GM21786 (cell line): Measurements from ENCODE around the gene EVC.

Experiments used
- ATAC-seq: cut with Tn5 transposase; IDR thresholded peaks from one replicate; pipeline ENCODE4 v1.9.1; 2021; ENCODE audit not compliant: unreplicated experiment

The EVC gene

DNA sequence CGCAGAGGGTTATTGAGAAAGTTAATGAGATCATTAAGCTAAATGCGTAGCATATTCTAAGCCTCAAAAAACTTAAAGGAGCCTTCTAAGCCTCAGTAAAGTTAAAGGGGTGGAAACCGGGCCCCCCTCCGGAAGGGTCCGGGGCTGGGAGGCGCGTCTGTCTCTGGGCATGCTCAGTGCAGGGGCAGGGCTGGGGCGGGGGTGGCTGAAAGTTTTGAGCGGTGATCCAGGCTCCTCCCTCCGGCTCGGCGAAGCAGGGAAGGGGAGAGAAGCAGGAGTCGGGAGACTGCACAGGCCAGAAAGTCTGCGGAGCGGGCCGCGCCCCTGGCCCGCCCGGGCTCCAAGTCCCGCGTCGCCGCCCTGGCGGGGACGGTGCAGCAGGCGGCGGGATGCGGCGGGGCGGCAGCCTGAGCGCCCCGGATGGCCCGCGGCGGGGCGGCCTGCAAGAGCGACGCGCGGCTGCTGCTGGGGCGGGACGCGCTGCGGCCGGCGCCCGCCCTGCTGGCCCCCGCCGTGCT is at the start of gene EVC:
TSS of gene EVC (plus strand) at position 241 of the 518 bp plus-strand sequence. CDS start at position 421, 180 bp downstream.
- ATAC-seq = no peak

DNA sequence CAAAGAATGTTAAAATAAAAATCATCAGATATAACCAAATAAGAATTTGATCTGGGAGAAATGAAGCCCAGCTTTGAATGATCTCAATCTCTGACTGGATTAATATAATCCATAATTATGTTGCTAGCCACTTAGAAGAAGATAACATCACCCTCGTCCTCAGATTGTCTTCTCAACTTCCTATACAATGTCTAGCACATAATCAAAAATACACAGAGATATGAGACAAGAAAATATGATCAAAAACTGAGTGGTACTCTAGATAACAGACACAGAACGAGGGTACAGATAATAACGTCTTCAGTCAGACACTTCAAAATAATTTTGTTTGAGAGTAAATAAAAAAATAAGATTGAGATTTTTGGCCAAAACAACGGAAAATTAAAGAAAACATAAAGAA is 49.8 kb upstream of the EVC start:
- ATAC-seq = no peak

DNA sequence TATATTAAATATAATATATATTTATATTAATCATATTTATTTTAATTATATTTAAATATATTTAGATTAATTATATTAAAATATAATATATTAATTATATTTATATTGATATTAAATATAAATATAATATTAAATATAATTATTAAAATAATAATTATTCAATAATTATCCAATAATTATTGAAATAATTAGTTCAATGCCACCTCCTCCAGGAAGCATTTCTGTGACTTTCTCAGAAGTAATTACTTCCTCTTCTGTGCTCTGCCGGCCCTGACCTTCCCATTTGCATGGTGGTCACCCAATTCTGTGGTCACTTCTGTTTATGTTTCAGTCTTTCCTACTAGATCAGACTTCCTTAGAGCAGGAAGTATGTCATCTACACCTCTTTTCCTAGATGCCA is 48.4 kb upstream of the EVC start:
- no peak for ATAC-seq

DNA sequence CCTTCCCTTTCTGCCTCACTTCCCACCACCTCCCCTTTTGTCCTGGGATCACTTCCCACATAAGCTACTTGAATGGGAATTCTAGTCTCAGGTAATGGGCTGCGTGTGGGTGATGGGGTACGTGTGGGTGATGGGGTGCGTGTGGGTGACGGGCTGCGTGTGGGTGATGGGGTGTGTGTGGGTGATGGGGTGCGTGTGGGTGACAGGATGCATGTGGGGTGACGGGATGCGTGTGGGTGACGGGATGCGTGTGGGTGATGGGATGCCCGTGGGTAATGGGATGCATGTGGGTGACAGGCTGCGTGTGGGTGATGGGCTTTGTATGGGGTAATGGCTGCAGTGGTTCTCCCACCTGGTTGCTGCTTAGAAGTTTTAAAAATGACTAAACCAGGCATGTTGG is 46.2 kb upstream of the EVC start:
- no peak for ATAC-seq

DNA sequence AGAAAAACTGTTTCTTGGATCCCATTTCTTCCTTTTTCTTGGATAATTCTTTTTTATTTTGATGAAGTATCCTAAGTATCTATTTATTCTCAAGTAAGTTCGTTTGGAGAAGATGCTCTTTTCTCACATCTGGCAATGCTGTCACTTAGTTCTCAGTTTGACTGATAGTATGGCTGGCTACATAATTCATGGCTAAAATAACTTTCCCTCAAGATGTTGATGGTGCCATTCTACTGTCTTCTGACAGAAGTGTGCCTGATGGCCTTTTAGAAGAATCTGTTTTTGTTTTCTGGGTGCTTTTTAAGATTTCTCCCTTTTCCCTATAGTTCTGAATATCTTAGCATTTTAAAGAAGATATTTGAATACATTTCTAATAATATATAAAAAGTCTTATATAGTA is 44.3 kb upstream of the EVC start:
- no peak for ATAC-seq

DNA sequence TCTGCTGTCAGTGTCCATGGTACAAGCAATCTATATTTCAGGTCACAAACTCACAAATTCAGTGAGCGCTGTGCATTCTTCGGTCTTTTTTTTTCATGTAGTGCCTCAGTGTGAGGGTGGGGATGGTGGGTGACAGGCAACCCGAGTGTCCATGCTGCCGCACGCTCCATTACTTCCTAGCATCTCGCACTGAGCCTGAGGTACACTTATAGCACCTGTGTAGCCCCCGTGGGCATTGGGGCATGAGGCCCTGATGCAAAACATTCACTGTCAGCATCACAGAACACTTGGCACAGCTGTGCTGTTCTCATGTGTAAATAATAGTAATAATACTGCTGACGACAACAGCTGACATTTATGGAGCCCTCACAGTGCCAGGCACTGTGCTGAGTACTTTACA is 34.2 kb upstream of the EVC start:
- no peak for ATAC-seq

DNA sequence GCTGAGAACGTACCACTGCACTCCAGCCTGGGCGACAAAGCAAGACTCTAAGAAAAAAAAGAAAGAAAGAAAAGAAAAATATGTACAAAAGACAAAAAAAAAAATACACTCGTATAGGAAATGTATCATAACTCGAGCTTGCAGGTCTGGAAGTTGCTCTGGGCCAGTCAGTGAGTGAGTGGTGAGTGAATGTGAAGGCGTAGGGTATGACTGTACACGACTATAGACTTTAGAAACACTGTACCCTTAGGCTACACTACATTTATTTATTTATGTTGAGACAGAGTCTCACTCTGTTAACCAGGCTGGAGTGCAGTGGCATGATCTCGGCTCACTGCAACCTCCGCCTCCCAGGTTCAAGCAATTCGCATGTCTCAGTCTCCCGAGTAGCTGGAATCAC is 32.0 kb upstream of the EVC start:
- no peak for ATAC-seq

DNA sequence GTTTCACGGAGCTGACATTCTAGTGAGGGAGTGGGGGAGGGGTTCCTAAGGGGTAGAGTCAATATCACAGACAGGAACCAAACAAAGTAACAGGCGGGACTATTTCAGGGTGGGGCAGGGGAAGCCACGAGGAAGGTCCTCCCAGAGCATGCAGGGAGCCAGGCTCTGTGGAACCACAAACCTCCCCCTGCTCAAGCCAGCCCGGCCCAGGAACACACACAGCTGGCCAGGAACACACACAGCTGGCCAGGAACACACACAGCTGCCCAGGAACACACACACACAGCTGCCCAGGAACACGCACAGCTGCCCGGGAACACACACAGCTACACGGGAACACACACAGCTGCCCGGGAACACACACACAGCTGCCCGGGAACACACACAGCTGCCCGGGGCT is 27.4 kb upstream of the EVC start:
- ATAC-seq = no peak

DNA sequence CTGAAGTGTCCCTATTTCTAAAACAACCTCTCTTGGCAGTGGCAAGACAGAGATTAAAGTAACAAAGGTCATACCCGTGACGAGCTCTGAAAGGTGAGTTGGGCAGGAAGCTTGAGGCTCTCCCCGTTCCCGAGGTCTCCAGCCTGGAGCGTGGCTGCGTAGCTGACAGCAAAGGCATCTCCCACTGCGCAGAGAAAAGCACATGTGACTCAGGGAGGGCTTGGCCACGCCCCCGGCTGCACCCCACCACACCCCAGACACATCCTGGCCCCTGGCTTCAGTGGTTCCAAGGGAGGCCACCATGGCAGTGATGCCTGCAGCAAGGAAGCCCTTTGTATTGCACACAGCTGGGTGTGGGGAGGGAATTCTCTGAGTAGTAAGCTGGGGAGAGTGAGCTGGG is 25.7 kb upstream of the EVC start:
- no peak for ATAC-seq

DNA sequence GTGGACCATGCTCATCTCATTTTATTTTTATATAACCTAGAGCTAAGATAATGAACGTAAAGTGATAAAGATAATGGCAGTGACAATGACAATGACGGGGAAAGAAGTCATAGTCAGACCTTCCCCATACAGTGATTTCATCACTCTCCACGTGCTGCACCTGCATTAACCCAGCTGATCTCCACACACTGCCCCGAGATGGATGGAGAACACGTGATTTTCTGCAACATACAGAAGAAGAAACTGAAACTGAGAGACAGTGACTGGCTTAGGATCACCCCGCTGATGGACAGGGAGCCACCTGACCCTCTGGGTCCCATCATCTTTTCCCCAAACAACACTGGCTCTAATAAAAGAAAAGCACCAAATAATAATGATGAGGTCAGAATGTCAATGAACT is 24.7 kb upstream of the EVC start:
- ATAC-seq = no peak

DNA sequence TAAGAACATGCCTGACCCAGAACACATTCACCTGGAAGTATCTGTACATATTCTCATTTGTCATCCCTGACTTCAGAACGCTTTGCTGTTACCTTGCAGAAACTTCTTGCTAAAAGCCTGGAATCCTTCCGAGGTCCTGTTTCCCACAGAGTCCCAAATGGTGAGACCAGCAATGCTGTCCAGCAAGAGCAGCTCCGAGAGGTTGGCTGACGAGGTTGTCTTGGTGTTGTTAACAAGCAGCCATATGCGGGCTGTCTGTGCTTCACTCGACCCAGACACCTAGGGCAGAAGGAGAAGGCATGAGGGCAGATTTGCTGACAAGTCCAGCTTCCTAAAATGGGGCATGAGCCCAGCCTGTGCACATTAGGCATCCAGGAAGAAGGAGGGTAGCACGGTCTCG is 21.9 kb upstream of the EVC start:
- ATAC-seq = no peak

DNA sequence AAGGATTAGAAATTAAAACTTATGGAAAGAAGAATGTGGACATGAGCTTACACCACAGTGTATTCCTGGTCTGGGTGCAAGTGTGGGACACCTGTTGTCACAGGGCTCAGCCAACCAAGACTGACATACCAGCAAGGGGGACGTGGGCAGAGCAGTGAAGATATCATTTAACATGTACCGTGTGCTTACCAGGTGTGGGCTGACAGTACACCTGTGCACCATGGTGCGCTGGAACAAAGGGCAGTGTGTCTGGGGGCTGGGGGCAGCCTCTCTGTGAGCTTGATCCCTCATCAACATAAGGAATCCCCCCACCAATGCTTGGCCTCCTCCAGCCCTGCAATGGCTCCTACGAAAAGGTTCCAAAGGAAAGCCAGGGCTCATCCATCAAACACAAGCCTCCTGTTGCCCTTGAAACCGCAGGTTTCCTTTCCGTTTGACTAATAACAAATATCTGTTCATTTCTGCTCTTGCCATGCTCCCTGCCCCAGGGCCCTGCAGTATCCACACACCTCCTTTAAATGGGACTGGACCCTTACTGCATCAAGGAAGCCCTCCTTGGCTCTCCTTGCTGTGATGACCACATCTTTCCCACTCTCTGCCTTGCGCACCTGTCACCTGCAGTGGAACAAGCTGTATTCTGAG is 19.4 kb upstream of the EVC start:
- no peak for ATAC-seq

DNA sequence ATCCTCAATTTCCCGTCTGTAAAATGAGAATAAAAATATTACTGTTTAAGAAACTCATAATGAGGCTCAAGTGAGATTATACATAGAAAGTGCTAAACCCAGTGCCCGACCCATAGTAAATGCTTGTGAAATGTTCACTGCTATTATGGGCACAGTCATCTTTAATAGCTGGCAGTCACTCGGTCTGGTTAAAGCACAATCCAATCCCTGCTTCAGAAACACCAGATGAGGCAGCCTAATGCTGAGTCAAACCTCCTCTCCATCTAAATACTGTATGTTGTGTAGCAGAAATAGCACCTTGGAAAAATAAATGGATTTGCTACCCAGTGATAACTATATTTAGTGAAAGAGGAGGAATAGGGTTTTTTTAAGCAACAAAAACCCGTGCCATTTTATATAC is 17.1 kb upstream of the EVC start:
- ATAC-seq = no peak

DNA sequence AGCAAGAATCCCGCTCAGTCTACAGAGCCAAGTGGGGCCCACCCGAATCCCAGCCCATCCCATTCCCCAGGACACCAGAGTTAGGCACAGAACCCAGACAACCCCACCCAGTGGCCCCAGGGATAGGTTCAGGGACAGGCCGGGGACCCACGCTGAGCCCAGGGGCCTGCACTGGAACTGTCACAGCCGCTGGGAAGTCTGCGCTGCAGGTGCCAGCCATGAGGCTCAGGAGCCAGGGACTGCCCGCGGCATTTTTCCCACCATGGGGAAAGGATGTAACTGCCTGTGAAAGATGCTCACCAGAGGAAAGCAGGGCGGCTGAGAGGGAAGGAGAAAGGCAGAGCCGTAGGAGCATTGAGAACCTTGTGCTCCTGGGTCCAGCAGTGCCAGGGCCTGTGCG is 14.7 kb upstream of the EVC start:
- no peak for ATAC-seq

DNA sequence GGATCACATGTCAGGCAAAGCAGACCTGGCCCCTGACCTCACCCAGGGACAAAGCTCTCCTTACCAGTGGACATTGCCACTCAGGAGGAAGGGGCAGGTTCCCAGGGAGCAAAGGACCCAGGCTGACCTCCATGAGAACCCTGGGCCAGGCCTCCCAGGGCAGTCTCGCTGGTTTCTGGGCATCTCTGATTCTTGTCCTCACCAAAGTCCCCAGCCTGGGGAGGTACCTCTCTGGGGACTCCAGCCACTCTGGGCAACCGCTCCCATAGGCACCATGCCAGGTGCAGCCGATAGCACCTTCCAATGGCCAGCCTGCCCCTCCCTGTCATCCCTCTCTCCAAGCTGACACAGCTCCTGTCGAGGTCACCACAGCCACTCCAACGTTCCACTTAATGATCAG is 10.5 kb upstream of the EVC start:
- no peak for ATAC-seq

DNA sequence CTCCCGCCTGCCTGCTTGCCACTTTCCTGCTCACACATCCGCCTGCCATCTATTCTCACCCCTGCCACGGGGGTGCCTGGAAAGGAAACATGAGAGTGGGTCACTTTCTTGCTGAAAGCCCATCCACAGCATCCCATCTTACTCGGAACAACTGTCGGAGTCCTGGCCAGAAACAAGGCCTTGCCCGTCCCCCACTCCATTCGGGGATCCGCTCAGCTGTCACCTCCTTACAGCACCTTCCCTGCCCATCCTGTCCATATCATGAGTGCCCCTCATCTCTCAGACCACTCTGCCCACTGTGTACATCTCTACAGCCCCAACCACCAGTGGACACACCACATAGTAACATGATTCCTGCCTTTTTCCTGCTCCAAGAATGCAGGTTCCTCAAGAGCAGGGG is 9.0 kb upstream of the EVC start:
- no peak for ATAC-seq

DNA sequence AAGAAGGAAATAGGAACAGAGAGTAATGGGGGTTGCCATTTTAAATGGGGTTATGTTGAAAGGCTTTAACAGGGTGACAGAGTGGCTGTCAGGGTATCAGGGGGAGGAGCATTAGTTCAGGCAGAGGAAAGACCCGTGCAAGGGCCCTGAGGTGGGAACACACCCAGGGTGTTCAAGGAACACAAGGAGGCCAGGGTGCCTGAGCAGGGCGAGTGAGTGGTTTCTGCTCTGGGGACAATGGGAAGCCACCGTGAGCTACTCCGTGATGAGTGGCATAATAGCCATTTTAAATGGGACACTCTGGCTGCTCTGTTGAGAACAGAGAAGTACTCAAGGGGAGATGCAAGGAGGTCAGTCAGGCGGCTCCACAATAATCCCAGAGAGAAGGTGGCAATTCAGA is 7.2 kb upstream of the EVC start:
- ATAC-seq = no peak

DNA sequence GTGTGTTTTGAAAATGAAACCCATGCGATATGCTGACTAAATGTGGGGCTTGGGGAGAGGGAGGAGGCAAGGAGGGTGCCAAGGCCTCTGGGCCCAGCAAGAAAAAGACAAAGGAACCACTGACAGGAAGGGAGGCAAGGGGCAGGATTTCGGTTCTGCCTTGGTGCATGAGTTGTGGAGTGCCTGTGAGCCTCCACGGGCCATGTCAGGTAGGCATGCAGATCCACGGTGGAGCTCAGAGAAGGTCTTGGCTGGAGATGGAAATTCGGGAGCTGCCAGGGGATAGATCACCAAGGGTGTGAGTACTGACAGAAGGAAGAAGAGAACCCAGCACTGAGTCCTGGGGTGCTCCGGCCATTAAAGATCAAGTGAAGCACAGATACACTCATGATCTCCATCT is 6.7 kb upstream of the EVC start:
- ATAC-seq = no peak

DNA sequence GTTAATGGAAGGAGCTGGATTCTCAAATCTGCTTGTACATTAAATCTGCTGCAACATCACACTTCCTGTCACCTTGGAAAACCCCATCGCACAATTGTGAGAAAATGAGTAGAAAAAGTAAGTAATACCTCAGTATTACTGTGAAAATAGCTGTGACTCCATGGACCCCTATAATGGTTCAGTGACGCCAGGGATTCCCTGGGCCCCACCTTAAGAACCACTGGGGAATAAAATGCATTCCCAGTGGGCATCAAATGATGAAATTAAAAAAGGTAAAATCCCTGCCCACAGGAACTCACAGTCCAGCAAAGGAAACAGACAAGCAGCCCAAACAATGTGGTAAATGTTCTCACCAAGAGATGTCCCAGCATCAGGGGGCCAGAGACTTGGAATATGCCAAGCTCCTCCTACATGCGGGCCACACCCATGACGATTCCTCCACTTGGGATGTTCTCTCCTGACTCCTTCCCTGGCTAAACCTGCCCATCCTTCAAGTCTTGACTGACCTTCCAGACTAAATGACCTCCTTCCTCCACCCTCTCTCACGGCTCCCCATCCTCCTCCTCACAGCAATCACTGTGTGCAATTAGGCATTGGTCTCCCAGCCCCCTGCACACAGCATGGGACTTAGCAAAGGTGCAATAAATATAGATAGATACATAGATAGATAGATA is 5.2 kb upstream of the EVC start:
- ATAC-seq = no peak

DNA sequence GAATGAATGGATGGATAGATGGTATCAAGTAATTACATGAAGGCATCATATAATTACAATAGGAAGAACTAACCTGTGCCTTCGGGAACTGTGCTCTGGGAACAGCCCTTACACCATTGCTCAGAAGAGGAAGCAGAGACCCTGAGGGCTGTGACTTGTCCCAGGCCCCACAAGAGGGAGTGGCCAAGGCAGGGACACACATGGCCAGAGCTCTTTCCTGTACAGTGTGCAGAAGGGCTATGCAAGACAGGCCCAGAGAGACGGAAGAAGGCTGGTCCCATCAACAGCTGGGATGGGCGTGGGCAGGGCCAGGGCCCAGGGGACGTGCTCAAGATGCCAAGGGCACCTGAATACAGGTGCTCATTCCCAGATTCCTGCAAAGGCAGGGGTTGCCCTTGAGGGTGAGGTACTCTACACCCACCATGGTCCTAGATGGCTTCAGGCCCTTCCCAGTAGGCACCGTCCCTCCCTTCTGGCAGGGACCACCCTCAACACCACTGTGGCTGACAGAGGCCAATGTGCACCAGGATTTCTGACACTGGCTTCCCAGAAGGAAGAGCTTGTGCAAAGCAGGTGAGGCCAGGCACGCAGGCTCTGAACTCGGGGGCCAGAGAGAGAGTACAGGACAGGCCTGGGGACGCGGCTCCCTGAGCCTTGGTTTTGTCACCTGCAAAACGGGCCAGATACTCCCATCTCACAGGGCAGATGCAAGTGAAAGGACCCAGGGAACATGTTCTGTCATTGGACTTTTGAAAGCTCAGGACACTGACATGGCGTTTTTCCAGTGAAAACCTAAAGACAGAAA is 4.3 kb upstream of the EVC start:
- ATAC-seq = no peak

DNA sequence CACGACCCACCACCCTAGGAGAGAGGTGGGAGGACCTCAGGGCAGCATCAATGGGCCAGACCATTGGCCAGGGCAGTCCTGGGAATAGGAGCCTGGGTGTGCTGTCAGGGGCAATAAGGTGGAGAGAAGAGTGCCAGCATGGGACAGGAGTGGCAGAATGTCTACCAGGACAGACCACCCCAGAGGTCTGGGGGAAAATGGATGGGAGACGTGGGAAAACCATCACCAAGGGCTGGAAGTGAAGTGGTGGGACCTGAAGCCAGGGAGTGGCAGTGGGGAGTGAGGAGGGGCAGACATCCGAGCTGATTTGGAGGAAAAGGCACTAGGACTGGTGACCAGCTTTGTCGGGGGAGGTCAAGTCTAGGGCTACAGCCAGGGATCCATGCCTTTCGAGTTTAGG is 3.6 kb upstream of the EVC start:
- ATAC-seq = no peak

DNA sequence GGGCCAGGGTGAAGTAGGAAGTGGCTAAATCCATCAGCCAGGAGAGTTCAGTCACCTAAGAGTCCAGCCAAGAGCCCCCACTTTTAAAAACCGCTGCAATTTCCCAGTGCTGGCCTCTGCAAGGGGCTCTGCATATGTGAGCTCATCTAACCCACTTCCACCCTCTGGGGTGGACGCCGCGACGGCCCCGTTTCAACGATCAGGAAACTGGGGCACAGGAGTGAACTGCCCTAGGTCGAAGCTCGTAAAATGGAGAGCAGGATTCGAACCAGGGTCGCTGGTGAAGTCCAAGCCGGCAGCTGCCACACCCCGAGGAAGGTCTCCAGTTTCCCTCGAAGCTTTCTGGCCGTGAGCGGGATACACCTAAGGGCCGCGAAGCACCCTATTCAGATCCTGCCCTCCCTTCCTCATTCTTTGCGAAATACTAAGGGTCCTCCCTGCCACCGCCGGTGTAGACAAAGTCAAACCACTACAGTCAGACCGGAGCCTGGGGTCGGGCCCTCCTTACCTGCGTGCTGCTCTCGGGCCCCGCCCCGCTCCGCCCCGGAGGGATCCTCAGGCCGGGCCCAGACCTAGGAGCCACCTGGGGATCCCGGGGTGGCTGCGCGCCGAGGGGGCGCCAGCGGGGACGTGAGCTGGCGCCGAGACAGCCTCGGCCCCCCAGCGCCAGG is 3.1 kb upstream of the EVC start:
- ATAC-seq = no peak
